ENCODE results near the gene STEAP1B. TPM values are rescaled to one million over a fixed set of nuclear protein-coding genes. Genes with fewer than 3 reads are reported as not detected.

The STEAP1B gene
- total and polyA plus RNA-seq, 3 donors from 2014 or later, result 7.4 to 11.3 (median 11.3) TPM

DNA sequence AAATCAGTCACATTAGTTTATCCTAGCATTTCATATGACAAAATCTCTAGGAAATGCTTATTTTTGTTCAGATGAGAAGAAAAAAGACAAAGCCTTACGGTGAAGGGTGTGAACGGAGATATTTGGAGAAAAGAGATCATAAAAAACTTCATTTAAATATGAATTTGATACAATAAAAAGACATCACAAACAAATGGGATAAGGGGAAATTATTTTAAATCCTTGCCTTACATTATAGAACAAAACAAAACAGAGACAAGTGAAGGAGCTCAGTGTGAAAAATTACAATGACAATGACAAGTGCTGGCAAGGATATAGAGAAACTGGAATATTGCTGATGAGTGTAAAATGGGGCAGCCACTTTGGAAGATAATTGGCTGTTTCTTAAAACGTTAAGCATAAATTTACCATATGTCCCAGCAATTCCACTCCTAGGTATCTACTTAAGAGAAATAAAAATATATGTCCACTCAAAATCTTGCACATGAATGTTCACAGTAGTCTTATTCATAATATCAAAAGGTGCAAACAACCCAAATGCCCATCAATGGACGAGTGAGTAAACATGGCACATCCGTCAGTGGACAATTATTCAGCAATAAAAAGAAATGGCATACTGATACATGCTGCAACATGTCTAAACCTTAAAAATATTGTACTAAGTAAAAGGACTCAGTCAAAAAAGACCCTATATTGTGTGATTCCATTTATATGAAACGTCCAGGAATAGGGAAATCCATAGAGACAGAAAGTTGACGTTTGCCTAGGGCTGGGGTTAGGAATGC lies 77.0 kb downstream of the STEAP1B start:
- intact Hi-C loops (cut with DNase I; ENCODE audit: low total_unique reads), result no loop called here

GRCh38 chr7:22420973-22421635 lies 78.9 kb downstream of the STEAP1B start:
- no peaks in the 10 kb centered on the region for H3K36me3 ChIP-seq (ENCODE audit: low read depth, missing control alignments)
- peaks cover 3% of the 10 kb centered on the region for H3K4me1 ChIP-seq
- intact Hi-C loops (cut with DNase I; ENCODE audit: low total_unique reads), result no loop called here
- TF ChIP-seq POLR2A (IDR thresholded peaks at IDR 0.05), result no peak
- TF ChIP-seq CTCF (IDR thresholded peaks at IDR 0.05), result no peak
- H3K4me3 ChIP-seq, result no peak overlapping the region
- no peak overlapping the region for H3K27ac ChIP-seq
- 77 to 82% methylated on average over 2 of the region's 2 CpGs for WGBS, 2 donors
- H3K27me3 ChIP-seq, result no peaks in the 10 kb centered on the region
- DNase-seq, result peak; percentile 62
- no peaks in the 10 kb centered on the region for H3K9me3 ChIP-seq

More for the DNA sequence above, 77.0 kb downstream of the STEAP1B start:
- no peak for DNase-seq
- H3K27me3 ChIP-seq, result no peaks in the 10 kb centered on the region
- H3K9me3 ChIP-seq, result no peaks in the 10 kb centered on the region
- H3K27ac ChIP-seq, result no peak overlapping the region
- TF ChIP-seq CTCF (IDR thresholded peaks at IDR 0.05) (no peak), POLR2A (IDR thresholded peaks at IDR 0.05) (no peak)
- WGBS, 2 donors, result 81 to 94% methylated on average over 7 of the region's 7 CpGs
- H3K36me3 ChIP-seq (ENCODE audit: low read depth, missing control alignments), result no peaks in the 10 kb centered on the region
- no peak overlapping the region for H3K4me3 ChIP-seq
- H3K4me1 ChIP-seq, result peaks cover 3% of the 10 kb centered on the region

GRCh38 chr7:22420008-22420407 lies 80.0 kb downstream of the STEAP1B start:
- H3K4me1 ChIP-seq, result peaks cover 3% of the 10 kb centered on the region
- WGBS, 2 donors, result 98 to 100% methylated on average over 2 of the region's 2 CpGs
- no peak overlapping the region for H3K4me3 ChIP-seq
- DNase-seq, result no peak
- intact Hi-C loops (cut with DNase I; ENCODE audit: low total_unique reads), result no loop called here
- H3K27me3 ChIP-seq, result no peaks in the 10 kb centered on the region
- H3K9me3 ChIP-seq, result no peaks in the 10 kb centered on the region
- no peaks in the 10 kb centered on the region for H3K36me3 ChIP-seq (ENCODE audit: low read depth, missing control alignments)
- H3K27ac ChIP-seq, result no peak overlapping the region
- no peak for TF ChIP-seq CTCF (IDR thresholded peaks at IDR 0.05)
- TF ChIP-seq POLR2A (IDR thresholded peaks at IDR 0.05), result no peak

GRCh38 chr7:22419488-22419887 lies 80.5 kb downstream of the STEAP1B start:
- Histone ChIP-seq H3K27ac (no peak overlapping the region), H3K36me3 (ENCODE audit: low read depth, missing control alignments) (no peaks in the 10 kb centered on the region), H3K9me3 (no peaks in the 10 kb centered on the region), H3K4me3 (no peak overlapping the region), H3K27me3 (no peaks in the 10 kb centered on the region), H3K4me1 (peaks cover 3% of the 10 kb centered on the region)
- no peak for DNase-seq
- 93 to 94% methylated on average over 7 of the region's 7 CpGs for WGBS, 2 donors
- intact Hi-C loops (cut with DNase I; ENCODE audit: low total_unique reads), result no loop called here
- no peak for TF ChIP-seq POLR2A (IDR thresholded peaks at IDR 0.05)
- TF ChIP-seq CTCF (IDR thresholded peaks at IDR 0.05), result no peak
